ENCODE measurements around the gene CCDC7. TPM values are rescaled to one million over a fixed set of nuclear protein-coding genes. Genes with fewer than 3 reads are reported as not detected.
"Not testable (repeated sequence)": the region's sequence is repeated elsewhere in the genome, so short reads cannot be mapped to it uniquely, and the experiment has no call there.

Gene CCDC7
- total RNA-seq, 1 experiment from 2014 or later = 6.9 TPM

DNA sequence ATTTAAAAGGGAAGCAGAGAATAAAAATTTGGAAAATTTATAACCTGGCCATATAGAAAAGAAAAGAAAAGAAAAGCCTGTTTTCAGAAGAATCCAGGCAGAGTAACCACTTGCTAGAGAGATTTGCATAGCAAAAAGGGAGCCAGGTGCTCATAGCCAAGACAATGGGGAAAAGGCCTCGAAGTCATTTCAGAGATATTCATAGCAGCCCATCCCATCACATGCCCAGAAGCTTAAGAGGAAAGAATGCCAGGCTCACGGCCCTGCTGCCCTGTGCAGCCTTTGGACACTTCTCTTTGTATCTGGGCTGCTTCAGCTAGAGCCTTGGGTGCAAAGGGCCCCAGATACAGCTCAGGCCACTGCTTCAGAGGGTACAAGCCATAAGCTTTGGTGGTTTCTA, 159.8 kb downstream of the CCDC7 start:
- Histone ChIP-seq H3K9me3 (ENCODE audit: insufficient read depth, low read depth) (peaks cover 2% of the 10 kb centered on the region; the same call in 1 of the 2 replicates), H3K4me1 (replicated peaks; ENCODE audit: insufficient read depth) (no peaks in the 10 kb centered on the region), H3F3A (ENCODE audit: insufficient read depth, low read depth) (no peaks in the 10 kb centered on the region), H3K9me2 (ENCODE audit: insufficient read depth) (no peaks in the 10 kb centered on the region), H3K36me3 (ENCODE audit: low read depth) (no peaks in the 10 kb centered on the region), H3K79me2 (ENCODE audit: low read depth) (no peaks in the 10 kb centered on the region), H3K4me3 (no peak overlapping the region), H3K27me3 (ENCODE audit: insufficient read depth, low read depth) (no peaks in the 10 kb centered on the region), H3K4me2 (no peak overlapping the region), H4K20me1 (ENCODE audit: insufficient read depth) (no peaks in the 10 kb centered on the region), H2AFZ (no peak overlapping the region), H3K27ac (no peak overlapping the region)
- no peak for TF ChIP-seq EZH2 (IDR thresholded peaks at IDR 0.05; ENCODE audit: low read depth)
- no peak for TF ChIP-seq CTCF (conservative IDR thresholded peaks at IDR 0.05)
- intact Hi-C loops (cut with micrococcal nuclease; ENCODE audit: unreplicated experiment) = no loop called here
- POLR2A ChIA-PET (ENCODE audit: unreplicated experiment) = no interaction called here
- CTCF ChIA-PET = no interaction called here
- DNase-seq = no peak
- no TSS peak for BruUV-seq (replicated peaks)

- H3F3A ChIP-seq (ENCODE audit: insufficient read depth, low read depth); H3K79me2 ChIP-seq (ENCODE audit: low read depth); H4K20me1 ChIP-seq (ENCODE audit: insufficient read depth); H3K4me1 ChIP-seq (replicated peaks; ENCODE audit: insufficient read depth); H3K9me2 ChIP-seq (ENCODE audit: insufficient read depth); H3K36me3 ChIP-seq (ENCODE audit: low read depth); H3K4me3 ChIP-seq; H3K27ac ChIP-seq; intact Hi-C loops (cut with micrococcal nuclease; ENCODE audit: unreplicated experiment); H3K27me3 ChIP-seq (ENCODE audit: insufficient read depth, low read depth); DNase-seq; POLR2A ChIA-PET (ENCODE audit: unreplicated experiment); H3K4me2 ChIP-seq; BruUV-seq (replicated peaks); H3K9me3 ChIP-seq (ENCODE audit: insufficient read depth, low read depth); CTCF ChIA-PET; H2AFZ ChIP-seq: not testable (repeated sequence)
Measured at GRCh38 chr10:32610543-32610942, 164.6 kb downstream of the CCDC7 start.

GRCh38 chr10:32616438-32616837, 170.5 kb downstream of the CCDC7 start:
- CTCF ChIA-PET = no interaction called here

More at GRCh38 chr10:32616438-32616837, 170.5 kb downstream of the CCDC7 start:
- H3K27ac ChIP-seq = no peak overlapping the region
- no peaks in the 10 kb centered on the region for H4K20me1 ChIP-seq (ENCODE audit: insufficient read depth)
- H2AFZ ChIP-seq = no peak overlapping the region
- no peaks in the 10 kb centered on the region for H3K9me2 ChIP-seq (ENCODE audit: insufficient read depth)
- H3K4me3 ChIP-seq = no peak overlapping the region
- H3K36me3 ChIP-seq (ENCODE audit: low read depth) = no peaks in the 10 kb centered on the region
- intact Hi-C loops (cut with micrococcal nuclease; ENCODE audit: unreplicated experiment) = no loop called here
- no peak for DNase-seq
- no peaks in the 10 kb centered on the region for H3F3A ChIP-seq (ENCODE audit: insufficient read depth, low read depth)
- POLR2A ChIA-PET (ENCODE audit: unreplicated experiment) = no interaction called here
- H3K4me2 ChIP-seq = no peak overlapping the region
- H3K9me3 ChIP-seq (ENCODE audit: insufficient read depth, low read depth) = no peaks in the 10 kb centered on the region
- no peak for TF ChIP-seq CTCF (conservative IDR thresholded peaks at IDR 0.05)
- no peak for TF ChIP-seq EZH2 (IDR thresholded peaks at IDR 0.05; ENCODE audit: low read depth)
- no peaks in the 10 kb centered on the region for H3K27me3 ChIP-seq (ENCODE audit: insufficient read depth, low read depth)
- H3K4me1 ChIP-seq (replicated peaks; ENCODE audit: insufficient read depth) = no peaks in the 10 kb centered on the region
- no TSS peak for BruUV-seq (replicated peaks)
- H3K79me2 ChIP-seq (ENCODE audit: low read depth) = no peaks in the 10 kb centered on the region
